ENCODE data around the gene MRPL22. TPM values are rescaled to one million over a fixed set of nuclear protein-coding genes. Genes with fewer than 3 reads are reported as not detected.

The MRPL22 gene
- total and polyA plus RNA-seq, 2 of the 13 experiments (the other 11 are each of a cell fraction or from before 2014, with no cell fraction given) = 66.8 to 84.8 TPM

DNA sequence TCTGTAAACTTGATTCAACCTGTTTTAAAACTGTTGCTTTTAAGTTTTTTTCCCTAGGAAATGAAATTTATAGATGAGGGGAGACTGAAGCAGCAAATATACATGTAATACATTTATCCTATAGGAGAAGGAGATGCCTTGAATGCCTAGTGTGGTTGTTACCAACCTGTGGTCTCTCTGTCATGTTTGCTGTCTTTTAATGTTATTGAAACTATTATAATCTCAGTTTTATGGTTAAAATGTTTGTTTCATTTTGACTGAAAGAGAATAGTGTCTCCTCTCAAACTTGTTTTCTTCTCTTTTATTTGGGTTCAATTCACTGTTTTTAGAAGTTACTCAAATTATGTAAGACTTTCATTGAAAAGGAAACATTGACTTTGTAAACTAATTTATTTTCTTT, 15.8 kb downstream of the MRPL22 start (continued):
- TF ChIP-seq SRF (IDR thresholded peaks at IDR 0.05; ENCODE audit: low read depth, low read length) (no peak), JARID2 (CRISPR knock-in tag; IDR thresholded peaks at IDR 0.05; ENCODE audit: insufficient replicate concordance) (no peak), MAZ (IDR thresholded peaks at IDR 0.05; ENCODE audit: borderline replicate concordance, low read depth, low read length) (no peak), MAZ (CRISPR knock-in tag; IDR thresholded peaks at IDR 0.05; ENCODE audit: low read depth) (no peak)

GRCh38 chr5:154962494-154962893, 21.6 kb downstream of the MRPL22 start:
- WGBS (ENCODE audit: low lambda C conversion rate) = 100% methylated on average over 1 of the region's 1 CpG
- intact Hi-C loops (cut with micrococcal nuclease; ENCODE audit: unreplicated experiment) = no loop called here
- H3K27me3 ChIP-seq (ENCODE audit: control insufficient read depth in 1 of 2, insufficient read depth in 2 of 2, low read length in 2 of 2) = no peaks in the 10 kb centered on the region
- H3K4me3 ChIP-seq (replicated peaks in 1 of 3; ENCODE audit: insufficient read depth in 1 of 3, low read depth in 2 of 3, low read length in 3 of 3) = no peak overlapping the region
- no peaks in the 10 kb centered on the region for H4K20me1 ChIP-seq (ENCODE audit: insufficient read depth, low read length)
- H3K36me3 ChIP-seq (replicated peaks in 1 of 2; ENCODE audit: control insufficient read depth in 1 of 2, insufficient read depth in 2 of 2, low read length in 2 of 2) = peaks cover 11 to 49% of the 10 kb centered on the region in 2 experiments
- in situ Hi-C loops (cut with HindIII; ENCODE audit: extremely low pct_ligation_motif_present, low pct_unique_long_range_greater_than_20kb) = no loop called here
- no peak for DNase-seq (ENCODE audit: low spot score)
- no peak overlapping the region for H3K27ac ChIP-seq (ENCODE audit: extremely low read length, insufficient read depth, low read length)
- POLR2A ChIA-PET = no interaction called here
- H2AFZ ChIP-seq (ENCODE audit: low read length) = no peak overlapping the region
- no peak for ATAC-seq
- H3K79me2 ChIP-seq (ENCODE audit: insufficient read depth, low read length) = no peaks in the 10 kb centered on the region
- no peak for TF ChIP-seq ZNF558 (CRISPR knock-in tag; IDR thresholded peaks at IDR 0.05; ENCODE audit: borderline replicate concordance)
- TF ChIP-seq ZNF883 (CRISPR knock-in tag; IDR thresholded peaks at IDR 0.05; ENCODE audit: not compliant biosample characterization) = no peak
- no peak for TF ChIP-seq IKZF5 (CRISPR knock-in tag; IDR thresholded peaks at IDR 0.05)
- no peak for TF ChIP-seq KMT2A (CRISPR knock-in tag; IDR thresholded peaks at IDR 0.05)
- no peak for TF ChIP-seq HNRNPUL1 (IDR thresholded peaks at IDR 0.05; ENCODE audit: low read depth, low read length)
- TF ChIP-seq ZNF530 (CRISPR knock-in tag; IDR thresholded peaks at IDR 0.05; ENCODE audit: low read depth) = no peak
- TF ChIP-seq, protein P1, sequence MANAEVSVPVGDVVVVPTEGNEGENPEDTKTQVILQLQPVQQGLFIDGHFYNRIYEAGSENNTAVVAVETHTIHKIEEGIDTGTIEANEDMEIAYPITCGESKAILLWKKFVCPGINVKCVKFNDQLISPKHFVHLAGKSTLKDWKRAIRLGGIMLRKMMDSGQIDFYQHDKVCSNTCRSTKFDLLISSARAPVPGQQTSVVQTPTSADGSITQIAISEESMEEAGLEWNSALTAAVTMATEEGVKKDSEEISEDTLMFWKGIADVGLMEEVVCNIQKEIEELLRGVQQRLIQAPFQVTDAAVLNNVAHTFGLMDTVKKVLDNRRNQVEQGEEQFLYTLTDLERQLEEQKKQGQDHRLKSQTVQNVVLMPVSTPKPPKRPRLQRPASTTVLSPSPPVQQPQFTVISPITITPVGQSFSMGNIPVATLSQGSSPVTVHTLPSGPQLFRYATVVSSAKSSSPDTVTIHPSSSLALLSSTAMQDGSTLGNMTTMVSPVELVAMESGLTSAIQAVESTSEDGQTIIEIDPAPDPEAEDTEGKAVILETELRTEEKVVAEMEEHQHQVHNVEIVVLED (CRISPR knock-in tag; IDR thresholded peaks at IDR 0.05; ENCODE audit: borderline replicate concordance) = no peak
- TF ChIP-seq, protein P2, sequence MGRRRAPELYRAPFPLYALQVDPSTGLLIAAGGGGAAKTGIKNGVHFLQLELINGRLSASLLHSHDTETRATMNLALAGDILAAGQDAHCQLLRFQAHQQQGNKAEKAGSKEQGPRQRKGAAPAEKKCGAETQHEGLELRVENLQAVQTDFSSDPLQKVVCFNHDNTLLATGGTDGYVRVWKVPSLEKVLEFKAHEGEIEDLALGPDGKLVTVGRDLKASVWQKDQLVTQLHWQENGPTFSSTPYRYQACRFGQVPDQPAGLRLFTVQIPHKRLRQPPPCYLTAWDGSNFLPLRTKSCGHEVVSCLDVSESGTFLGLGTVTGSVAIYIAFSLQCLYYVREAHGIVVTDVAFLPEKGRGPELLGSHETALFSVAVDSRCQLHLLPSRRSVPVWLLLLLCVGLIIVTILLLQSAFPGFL (CRISPR knock-in tag; IDR thresholded peaks at IDR 0.05) = no peak
- TF ChIP-seq ZNF589 (CRISPR knock-in tag; conservative IDR thresholded peaks at IDR 0.05) = no peak
- no peak for TF ChIP-seq FIP1L1 (IDR thresholded peaks at IDR 0.05; ENCODE audit: borderline replicate concordance, insufficient read depth, low read depth, low read length)
- TF ChIP-seq ARID2 (CRISPR knock-in tag; IDR thresholded peaks at IDR 0.05; ENCODE audit: borderline replicate concordance) = no peak
- TF ChIP-seq ZNF337 (CRISPR knock-in tag; IDR thresholded peaks at IDR 0.05; ENCODE audit: borderline replicate concordance, low read depth) = no peak
- no peak overlapping the region for H3K9ac ChIP-seq (ENCODE audit: insufficient read depth, low read depth, low read length)
- no TSS peak for BruUV-seq (replicated peaks)
- no peaks in the 10 kb centered on the region for H3K4me1 ChIP-seq (ENCODE audit: insufficient read depth, low read length)
- CTCF ChIA-PET (ENCODE audit: low intra/inter-chr PET ratio, low total read pairs) = no interaction called here
- no peak overlapping the region for H3K4me2 ChIP-seq (ENCODE audit: low read depth, low read length)
- H3K9me3 ChIP-seq (ENCODE audit: low read length) = no peaks in the 10 kb centered on the region
- FAIRE-seq = no peak
